NCI-H1048 (cell line): ENCODE results near the gene WDFY2.
A peak's percentile ranks its signal among the peaks of the same experiment; 100 is the strongest.
"Not testable (repeated sequence)": the region's sequence is repeated elsewhere in the genome, so short reads cannot be mapped to it uniquely, and the experiment has no call there.

Source experiments
- DNase-seq: peaks from one replicate; lab custom pipeline; 2025; lab: John Stamatoyannopoulos, UW

Gene WDFY2

GRCh38 chr13:51666839-51667238 lies 82.6 kb downstream of the WDFY2 start:
- no peak for DNase-seq

GRCh38 chr13:51668580-51669195 lies 84.4 kb downstream of the WDFY2 start:
- DNase-seq = no peak

- DNase-seq = no peak
These were observed 88.9 kb downstream of the WDFY2 start for GRCh38 chr13:51673165-51673564.

GRCh38 chr13:51674276-51674675 lies 90.0 kb downstream of the WDFY2 start:
- peak; percentile 26 for DNase-seq

GRCh38 chr13:51675385-51675784 lies 91.1 kb downstream of the WDFY2 start:
- no peak for DNase-seq

- no peak for DNase-seq
These were observed 91.6 kb downstream of the WDFY2 start for GRCh38 chr13:51675877-51676276.

GRCh38 chr13:51676739-51677138 lies 92.5 kb downstream of the WDFY2 start:
- DNase-seq = no peak

GRCh38 chr13:51678420-51678819 lies 94.2 kb downstream of the WDFY2 start:
- DNase-seq = no peak

- no peak for DNase-seq
These were observed 95.4 kb downstream of the WDFY2 start for GRCh38 chr13:51679616-51680015.

GRCh38 chr13:51681037-51681678 lies 96.9 kb downstream of the WDFY2 start:
- DNase-seq = no peak

GRCh38 chr13:51682686-51683085 lies 98.4 kb downstream of the WDFY2 start:
- no peak for DNase-seq

- no peak for DNase-seq
These were observed 99.3 kb downstream of the WDFY2 start for GRCh38 chr13:51683597-51683996.

GRCh38 chr13:51684076-51684475 lies 99.8 kb downstream of the WDFY2 start:
- no peak for DNase-seq

GRCh38 chr13:51687947-51688714 lies 103.9 kb downstream of the WDFY2 start:
- DNase-seq = no peak

GRCh38 chr13:51688937-51689662 lies 104.8 kb downstream of the WDFY2 start:
- no peak for DNase-seq

GRCh38 chr13:51689663-51689996 lies 105.4 kb downstream of the WDFY2 start:
- no peak for DNase-seq

- DNase-seq = not testable (repeated sequence)
These were observed 111.4 kb downstream of the WDFY2 start for GRCh38 chr13:51695677-51696076.

- DNase-seq = no peak
These were observed 112.9 kb downstream of the WDFY2 start for GRCh38 chr13:51697181-51697580.

GRCh38 chr13:51697855-51698254 lies 113.6 kb downstream of the WDFY2 start:
- no peak for DNase-seq

- DNase-seq = no peak
These were observed 114.1 kb downstream of the WDFY2 start for GRCh38 chr13:51698352-51698751.

GRCh38 chr13:51704399-51705313 lies 120.4 kb downstream of the WDFY2 start:
- DNase-seq = no peak

GRCh38 chr13:51707461-51707860 lies 123.2 kb downstream of the WDFY2 start:
- no peak for DNase-seq
